Measurements from ENCODE around the gene PFKP.

DNA sequence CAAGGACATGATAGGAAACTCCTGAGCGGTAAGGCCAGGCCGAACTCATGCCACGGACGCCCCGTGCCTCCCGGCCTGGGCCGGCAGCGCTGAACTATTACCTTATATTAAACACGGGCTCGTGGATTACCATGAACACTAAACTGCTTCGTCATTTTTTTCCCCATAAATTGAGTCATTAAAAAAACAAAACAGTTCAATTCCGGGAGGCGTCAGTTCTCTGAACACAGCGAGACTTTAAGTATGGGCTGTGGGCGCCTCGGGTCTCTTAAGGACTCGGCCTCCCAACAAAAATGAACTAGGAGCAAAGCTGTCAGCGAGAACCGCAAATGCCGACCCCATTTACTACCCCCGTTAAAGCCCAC, 104.7 kb downstream of the PFKP start:
- TF ChIP-seq, protein P1, sequence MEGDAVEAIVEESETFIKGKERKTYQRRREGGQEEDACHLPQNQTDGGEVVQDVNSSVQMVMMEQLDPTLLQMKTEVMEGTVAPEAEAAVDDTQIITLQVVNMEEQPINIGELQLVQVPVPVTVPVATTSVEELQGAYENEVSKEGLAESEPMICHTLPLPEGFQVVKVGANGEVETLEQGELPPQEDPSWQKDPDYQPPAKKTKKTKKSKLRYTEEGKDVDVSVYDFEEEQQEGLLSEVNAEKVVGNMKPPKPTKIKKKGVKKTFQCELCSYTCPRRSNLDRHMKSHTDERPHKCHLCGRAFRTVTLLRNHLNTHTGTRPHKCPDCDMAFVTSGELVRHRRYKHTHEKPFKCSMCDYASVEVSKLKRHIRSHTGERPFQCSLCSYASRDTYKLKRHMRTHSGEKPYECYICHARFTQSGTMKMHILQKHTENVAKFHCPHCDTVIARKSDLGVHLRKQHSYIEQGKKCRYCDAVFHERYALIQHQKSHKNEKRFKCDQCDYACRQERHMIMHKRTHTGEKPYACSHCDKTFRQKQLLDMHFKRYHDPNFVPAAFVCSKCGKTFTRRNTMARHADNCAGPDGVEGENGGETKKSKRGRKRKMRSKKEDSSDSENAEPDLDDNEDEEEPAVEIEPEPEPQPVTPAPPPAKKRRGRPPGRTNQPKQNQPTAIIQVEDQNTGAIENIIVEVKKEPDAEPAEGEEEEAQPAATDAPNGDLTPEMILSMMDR (IDR thresholded peaks at IDR 0.05), result no peak
- TF ChIP-seq ZFX (IDR thresholded peaks at IDR 0.05; ENCODE audit: borderline replicate concordance), result no peak
